CD4-positive, alpha-beta T cell treated with Interleukin-2 at 100 ng/mL for 4 hours (primary cell): ENCODE data around the gene ATP6V0C.
"Not testable (repeated sequence)": the region's sequence is repeated elsewhere in the genome, so short reads cannot be mapped to it uniquely, and the experiment has no call there.

Experiments
- DNase-seq: peaks from one replicate; pipeline ENCODE4 v3.0.0-alpha.2; 2020; ENCODE audit warnings: low spot score

ATP6V0C gene

GRCh38 chr16:2475413-2476344 is 38.1 kb upstream of the ATP6V0C start:
- DNase-seq = peak; percentile 21

- no peak for DNase-seq
Observed at GRCh38 chr16:2476345-2476720, 37.4 kb upstream of the ATP6V0C start.

GRCh38 chr16:2476741-2477140 is 37.0 kb upstream of the ATP6V0C start:
- DNase-seq = no peak

- DNase-seq = no peak
Observed at GRCh38 chr16:2477327-2477726, 36.4 kb upstream of the ATP6V0C start.

GRCh38 chr16:2478279-2478678 is 35.5 kb upstream of the ATP6V0C start:
- DNase-seq = no peak

GRCh38 chr16:2479996-2480395 is 33.8 kb upstream of the ATP6V0C start:
- not testable (repeated sequence) for DNase-seq

- no peak for DNase-seq
Observed at GRCh38 chr16:2480948-2481347, 32.8 kb upstream of the ATP6V0C start.

- no peak for DNase-seq
Observed at GRCh38 chr16:2481676-2482075, 32.1 kb upstream of the ATP6V0C start.

- no peak for DNase-seq
Observed at GRCh38 chr16:2482249-2482648, 31.5 kb upstream of the ATP6V0C start.

GRCh38 chr16:2482708-2483534 is 30.8 kb upstream of the ATP6V0C start:
- no peak for DNase-seq

- no peak for DNase-seq
Observed at GRCh38 chr16:2483939-2484897, 29.5 kb upstream of the ATP6V0C start.

- DNase-seq = no peak
Observed at GRCh38 chr16:2484898-2485508, 28.7 kb upstream of the ATP6V0C start.

GRCh38 chr16:2485811-2486507 is 27.8 kb upstream of the ATP6V0C start:
- no peak for DNase-seq

GRCh38 chr16:2486645-2487516 is 26.9 kb upstream of the ATP6V0C start:
- DNase-seq = peak; percentile 83

GRCh38 chr16:2487517-2487842 is 26.3 kb upstream of the ATP6V0C start:
- DNase-seq = no peak

GRCh38 chr16:2487903-2488531 is 25.7 kb upstream of the ATP6V0C start:
- DNase-seq = no peak

- no peak for DNase-seq
Observed at GRCh38 chr16:2489581-2489980, 24.2 kb upstream of the ATP6V0C start.

- no peak for DNase-seq
Observed at GRCh38 chr16:2490190-2491105, 23.3 kb upstream of the ATP6V0C start.
